ENCODE data around the gene LRRC46.

Gene LRRC46

DNA sequence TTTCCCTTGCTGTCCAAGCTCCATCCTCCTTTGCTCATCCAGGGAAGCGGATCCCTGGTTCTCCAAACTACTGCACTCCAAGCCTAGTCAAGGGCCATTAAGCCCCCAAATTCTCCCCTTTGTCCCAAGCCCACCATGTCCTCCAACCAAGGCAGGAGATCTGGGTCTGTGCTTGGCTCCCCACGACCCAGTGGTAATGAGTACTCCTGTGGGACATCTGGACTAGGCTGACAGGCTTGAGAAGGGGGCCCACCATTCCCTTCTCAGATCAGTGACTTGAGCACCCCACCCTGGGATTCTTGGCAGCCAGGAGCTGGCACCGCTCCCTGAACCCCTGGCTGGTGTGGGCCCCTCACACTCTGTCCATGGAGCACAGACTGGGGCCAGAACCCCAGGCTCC, 27.0 kb upstream of the LRRC46 start:
- Histone ChIP-seq H3K9ac (ENCODE audit: low read length) (no peak overlapping the region), H2AFZ (ENCODE audit: low read length) (no peak overlapping the region), H3K9me2 (replicated peaks; ENCODE audit: insufficient read depth, low read length) (no peaks in the 10 kb centered on the region), H3K4me1 (ENCODE audit: low read length) (no peaks in the 10 kb centered on the region; the same call in 1 of the 2 replicates), H3K9me3 (replicated peaks; ENCODE audit: insufficient read depth, low read length) (no peaks in the 10 kb centered on the region), H3K27ac (ENCODE audit: low read length) (no peak overlapping the region), H4K20me1 (ENCODE audit: insufficient read depth, low read length) (no peaks in the 10 kb centered on the region), H3K79me2 (ENCODE audit: low read length) (no peaks in the 10 kb centered on the region), H3K4me2 (ENCODE audit: low read depth, low read length) (no peak overlapping the region), H3K4me3 (ENCODE audit: low read length) (no peak overlapping the region), H3K36me3 (replicated peaks; ENCODE audit: insufficient read depth, low read length) (no peaks in the 10 kb centered on the region), H3K27me3 (replicated peaks; ENCODE audit: insufficient read depth, low read length) (0 out of 2 replicates have a peak, but pooled peaks cover 8% of the 10 kb centered on the region), H3F3A (ENCODE audit: insufficient read depth, low read length) (no peaks in the 10 kb centered on the region)
- DNase-seq = no peak
- TF ChIP-seq CTCF (IDR thresholded peaks at IDR 0.05; ENCODE audit: low read length) = no peak
- no peak for TF ChIP-seq EZH2phosphoT487 (IDR thresholded peaks at IDR 0.05; ENCODE audit: low read length)
- no peak for TF ChIP-seq EZH2 (optimal IDR thresholded peaks at IDR 0.05; ENCODE audit: low read depth, low read length)

DNA sequence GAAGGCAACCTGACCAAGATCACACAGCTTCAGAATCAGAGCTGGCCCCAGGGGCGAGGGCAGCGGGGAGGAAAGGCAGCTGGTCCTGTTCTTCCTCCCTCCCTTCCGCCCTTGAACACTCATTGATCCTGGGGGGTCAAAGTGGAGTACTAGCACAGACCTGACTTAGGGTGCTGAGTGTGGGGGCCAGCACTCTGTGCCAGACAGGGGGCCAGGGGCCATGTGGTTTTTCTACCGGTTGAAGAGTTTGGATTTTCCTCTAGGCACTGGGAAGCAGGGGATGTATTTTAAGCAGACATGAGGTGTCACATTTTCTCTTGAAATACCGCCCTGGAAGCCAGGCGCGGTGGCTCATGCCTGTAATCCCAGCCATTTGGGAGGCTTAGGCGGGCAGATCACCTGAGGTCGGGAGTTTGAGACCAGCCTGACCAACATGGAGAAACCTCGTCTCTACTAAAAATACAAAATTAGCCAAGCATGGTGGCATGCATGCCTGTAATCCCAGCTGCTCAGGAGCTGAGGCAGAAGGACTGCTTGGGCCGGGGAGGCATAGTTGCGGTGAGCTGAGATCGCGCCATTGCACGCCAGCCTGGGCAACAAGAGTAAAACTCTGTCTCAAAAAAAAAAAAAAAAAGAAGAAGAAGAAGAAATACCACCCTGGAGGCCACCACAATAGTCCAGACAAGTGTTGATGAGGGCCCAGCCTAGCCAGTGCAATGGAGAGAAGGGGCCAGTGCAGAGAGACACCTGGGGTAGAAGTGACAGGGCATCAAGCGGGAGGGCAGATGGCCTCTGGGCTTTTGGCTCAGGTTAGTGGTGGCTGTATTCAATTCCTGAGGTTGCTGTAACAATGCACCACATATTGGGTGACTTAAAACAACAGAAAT, 25.2 kb upstream of the LRRC46 start:
- DNase-seq = no peak
- Histone ChIP-seq H3K27me3 (replicated peaks; ENCODE audit: insufficient read depth, low read length) (no peaks in the 10 kb centered on the region), H3F3A (ENCODE audit: insufficient read depth, low read length) (no peaks in the 10 kb centered on the region), H3K9ac (ENCODE audit: low read length) (no peak overlapping the region), H3K4me1 (ENCODE audit: low read length) (no peaks in the 10 kb centered on the region; the same call in 1 of the 2 replicates), H3K4me2 (ENCODE audit: low read depth, low read length) (no peak overlapping the region), H3K36me3 (replicated peaks; ENCODE audit: insufficient read depth, low read length) (no peaks in the 10 kb centered on the region), H2AFZ (ENCODE audit: low read length) (no peak overlapping the region), H4K20me1 (ENCODE audit: insufficient read depth, low read length) (no peaks in the 10 kb centered on the region), H3K4me3 (ENCODE audit: low read length) (no peak overlapping the region), H3K27ac (ENCODE audit: low read length) (no peak overlapping the region), H3K79me2 (ENCODE audit: low read length) (no peaks in the 10 kb centered on the region), H3K9me3 (replicated peaks; ENCODE audit: insufficient read depth, low read length) (no peaks in the 10 kb centered on the region), H3K9me2 (replicated peaks; ENCODE audit: insufficient read depth, low read length) (no peaks in the 10 kb centered on the region)
- TF ChIP-seq CTCF (IDR thresholded peaks at IDR 0.05; ENCODE audit: low read length) = no peak
- TF ChIP-seq EZH2 (optimal IDR thresholded peaks at IDR 0.05; ENCODE audit: low read depth, low read length) = no peak
- no peak for TF ChIP-seq EZH2phosphoT487 (IDR thresholded peaks at IDR 0.05; ENCODE audit: low read length)

DNA sequence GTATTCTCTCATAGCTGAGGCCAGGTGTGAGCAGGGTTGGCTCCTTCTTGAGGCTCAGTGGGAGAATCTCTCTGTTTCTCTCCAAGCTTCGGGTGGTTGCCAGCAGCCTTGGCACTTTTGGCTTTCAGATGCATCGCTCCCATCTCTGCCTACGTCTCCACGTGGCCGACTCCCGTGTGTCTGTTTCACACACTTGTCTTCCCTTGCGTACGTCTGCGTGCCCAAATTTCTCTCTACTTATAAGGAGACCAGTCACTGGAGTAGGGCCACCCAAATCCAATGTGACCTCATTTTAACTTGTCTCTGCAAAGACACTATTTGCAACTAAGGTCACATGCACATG, 24.6 kb upstream of the LRRC46 start:
- Histone ChIP-seq H3K36me3 (replicated peaks; ENCODE audit: insufficient read depth, low read length) (no peaks in the 10 kb centered on the region), H3K27me3 (replicated peaks; ENCODE audit: insufficient read depth, low read length) (no peaks in the 10 kb centered on the region), H3F3A (ENCODE audit: insufficient read depth, low read length) (no peaks in the 10 kb centered on the region), H2AFZ (ENCODE audit: low read length) (no peak overlapping the region), H3K9ac (ENCODE audit: low read length) (no peak overlapping the region), H3K27ac (ENCODE audit: low read length) (no peak overlapping the region), H3K4me2 (ENCODE audit: low read depth, low read length) (no peak overlapping the region), H4K20me1 (ENCODE audit: insufficient read depth, low read length) (no peaks in the 10 kb centered on the region), H3K9me3 (replicated peaks; ENCODE audit: insufficient read depth, low read length) (no peaks in the 10 kb centered on the region), H3K4me1 (ENCODE audit: low read length) (no peaks in the 10 kb centered on the region; the same call in 1 of the 2 replicates), H3K4me3 (ENCODE audit: low read length) (no peak overlapping the region), H3K79me2 (ENCODE audit: low read length) (no peaks in the 10 kb centered on the region), H3K9me2 (replicated peaks; ENCODE audit: insufficient read depth, low read length) (no peaks in the 10 kb centered on the region)
- DNase-seq = no peak
- TF ChIP-seq EZH2phosphoT487 (IDR thresholded peaks at IDR 0.05; ENCODE audit: low read length) (no peak), CTCF (IDR thresholded peaks at IDR 0.05; ENCODE audit: low read length) (no peak), EZH2 (optimal IDR thresholded peaks at IDR 0.05; ENCODE audit: low read depth, low read length) (no peak)

Data from MM.1S (cell line).